Cardiac atrium fibroblast (primary cell): ENCODE data around the gene PRR14. TPM values are rescaled to one million over a fixed set of nuclear protein-coding genes. Genes with fewer than 3 reads are reported as not detected.

ENCODE experiments used
- total RNA-seq: library from RNA; depleted of rRNA; stranded (reverse); fragments of >200 nt; gene quantifications from 2 replicates; pipeline ENCODE4 v1.2.3, GENCODE V29; 2015

Gene PRR14
- 5.0 and 12.6 TPM in 2 replicates for total RNA-seq

DNA sequence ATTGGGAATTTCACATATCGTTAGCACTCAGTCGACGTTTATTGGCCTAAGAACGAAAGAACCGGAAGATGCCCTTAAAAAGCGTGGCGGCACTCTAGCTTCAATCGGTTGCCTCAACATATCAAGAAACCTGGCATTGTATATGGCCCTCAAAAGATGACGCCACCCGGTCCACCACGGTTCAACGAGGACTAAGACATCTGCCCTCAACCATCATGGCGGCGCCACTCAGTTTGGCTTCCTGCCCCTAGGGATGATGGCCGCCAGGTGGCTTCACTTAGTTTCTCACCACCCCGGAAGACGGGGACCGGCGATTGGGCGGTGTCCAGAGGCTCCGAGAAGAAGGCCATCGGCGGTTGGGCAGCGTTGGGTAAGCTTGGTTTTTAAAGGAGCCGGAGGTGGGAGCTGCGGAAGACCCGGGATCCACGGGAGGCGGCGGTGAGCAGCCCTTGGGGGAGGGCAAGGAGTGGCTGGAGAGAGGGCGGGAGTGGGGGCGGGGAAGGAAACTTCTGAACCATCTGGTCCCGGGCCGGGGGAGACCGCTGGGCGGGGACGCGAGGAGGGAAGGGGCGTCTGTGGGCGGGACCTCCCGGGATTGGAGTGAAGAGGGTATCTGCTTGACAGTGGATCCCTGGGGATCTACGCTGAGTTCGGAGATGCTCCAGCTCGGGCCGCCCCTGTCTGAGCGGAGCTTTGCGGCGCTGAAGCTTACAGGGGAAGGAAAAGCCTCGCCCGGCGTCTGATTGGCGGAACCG lies at the start of gene PRR14:
PRR14 (plus strand) TSS at position 592 of the 755 bp plus-strand sequence. CDS start 686 bp downstream, outside the sequence.

GRCh38 chr16:30609926-30610839 lies 40.6 kb upstream of the PRR14 start, which contains the start of gene ZNF689:
Gene ZNF689, minus strand, starts transcription at chr16:30610389. Its CDS starts 348 bp downstream, at chr16:30610041.

GRCh38 chr16:30657866-30658730 lies 7.3 kb downstream of the PRR14 start, which contains the start of gene FBRS:
Gene FBRS, plus strand, starts transcription at chr16:30658431. Its CDS starts 1,088 bp downstream, at chr16:30659519.

DNA sequence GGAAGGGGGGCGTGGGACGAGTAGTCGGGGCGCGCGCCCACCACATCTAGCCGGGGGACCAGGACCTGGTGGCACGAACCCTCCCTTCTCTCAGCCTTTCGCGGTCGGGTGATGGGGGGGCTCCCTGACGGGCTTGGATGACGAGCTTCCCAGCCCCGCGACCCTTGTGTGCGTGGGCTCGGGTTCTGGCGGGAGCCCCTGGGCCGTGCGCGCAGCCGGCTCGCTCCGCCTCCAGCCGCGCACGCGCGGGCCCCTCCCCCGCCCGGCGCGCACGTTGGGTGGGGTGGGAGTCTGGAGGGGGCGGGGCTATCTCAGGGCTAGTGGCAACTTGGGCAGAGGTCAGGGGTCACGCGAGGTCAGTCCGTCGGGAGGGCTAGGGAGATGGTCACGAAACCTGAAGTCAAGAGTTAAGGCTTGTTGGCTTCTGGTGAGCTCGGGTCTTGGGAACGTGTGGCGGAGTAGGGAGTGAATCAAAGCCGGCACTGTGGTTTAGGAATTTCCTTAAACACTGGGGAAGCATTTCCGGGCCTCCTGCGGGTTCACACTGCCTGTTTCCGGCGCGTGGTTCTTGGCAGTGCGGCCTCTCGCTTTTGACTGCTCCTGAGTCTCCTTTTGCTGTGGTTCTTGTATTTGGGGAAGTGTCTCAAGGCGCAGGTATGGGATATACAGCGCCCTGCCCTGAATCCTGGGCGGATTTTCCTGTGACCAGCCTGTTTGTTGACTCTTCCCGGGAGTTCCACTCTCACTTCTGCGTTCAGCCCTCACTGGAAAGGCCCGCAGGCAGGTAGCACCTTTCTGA lies 48.3 kb downstream of the PRR14 start, which contains the start of gene SRCAP:
SRCAP (plus strand) TSS at position 356 of the 799 bp plus-strand sequence. CDS start 1,654 bp downstream, outside the sequence.

Other genes starting within 250 kb of the PRR14 start
- 11.9 and 17.2 TPM in 2 replicates for gene ZNF771, start 243.4 kb upstream of the PRR14 start, total RNA-seq
- gene DCTPP1, start 220.9 kb upstream of the PRR14 start, total RNA-seq: 14.6 and 19.8 TPM in 2 replicates
- 16.4 and 24.5 TPM in 2 replicates for gene SEPHS2, start 205.1 kb upstream of the PRR14 start, total RNA-seq
- gene ITGAL, start 178.2 kb upstream of the PRR14 start, total RNA-seq: not detected in 2 replicates
- 23.6 and 24.8 TPM in 2 replicates for gene ZNF768, start 124.4 kb upstream of the PRR14 start, total RNA-seq
- 6.9 and 11.3 TPM in 2 replicates for gene ZNF747, start 116.1 kb upstream of the PRR14 start, total RNA-seq
- 7.3 and 9.0 TPM in 2 replicates for gene ZNF764, start 92.6 kb upstream of the PRR14 start, total RNA-seq
- 6.6 and 11.7 TPM in 2 replicates for gene ZNF688, start 79.2 kb upstream of the PRR14 start, total RNA-seq
- gene ZNF785, start 65.3 kb upstream of the PRR14 start, total RNA-seq: 4.9 and 8.1 TPM in 2 replicates
- 3.6 and 7.5 TPM in 2 replicates for gene ZNF689, start 40.6 kb upstream of the PRR14 start, total RNA-seq
- 17.8 and 19.7 TPM in 2 replicates for gene FBRS, start 7.5 kb downstream of the PRR14 start, total RNA-seq
- gene SRCAP, start 48.2 kb downstream of the PRR14 start, total RNA-seq: 10.8 and 13.1 TPM in 2 replicates
- gene PHKG2, start 97.5 kb downstream of the PRR14 start, total RNA-seq: 14.4 and 18.3 TPM in 2 replicates
- gene CFAP119, start 111.1 kb downstream of the PRR14 start, total RNA-seq: 2.1 TPM in 1 of 2 replicates, not detected in the other
- gene RNF40, start 111.4 kb downstream of the PRR14 start, total RNA-seq: 56.7 and 58.8 TPM in 2 replicates
- gene ZNF629, start 136.2 kb downstream of the PRR14 start, total RNA-seq: 12.1 and 12.8 TPM in 2 replicates
- 39.0 and 40.1 TPM in 2 replicates for gene BCL7C, start 243.1 kb downstream of the PRR14 start, total RNA-seq
- gene CTF1, start 245.7 kb downstream of the PRR14 start, total RNA-seq: 0.54 and 0.81 TPM in 2 replicates